Panc1 (cell line): ENCODE data around the gene MKLN1. TPM values are rescaled to one million over a fixed set of nuclear protein-coding genes. Genes with fewer than 3 reads are reported as not detected.

Experiments used
- ATAC-seq: fragments of 200-7000 bp; cut with Tn5 transposase; 2 replicates; pipeline ENCODE4 v1.9.1; 2020; ENCODE audit warnings: mild to moderate bottlenecking, moderate library complexity
- BruUV-seq: library from RNA; stranded (reverse); fragments of 400-500 nt; replicated peaks from 2 replicates; lab custom pipeline; 2021; lab: Mats Ljungman, UMichigan
- CTCF ChIA-PET: fragments of 300-600 bp; sonication (Branson Sonifier 250); formaldehyde crosslinking; loops from one replicate; lab custom pipeline; 2022; ENCODE audit warnings: antibody characterized with exemption; lab: Charles Lee
- POLR2A ChIA-PET: fragments of 300-600 bp; sonication (Branson Sonifier 250); formaldehyde crosslinking; loops from one replicate; lab custom pipeline; 2022; ENCODE audit warnings: antibody characterized with exemption; lab: Charles Lee
- DNase-seq: peaks from one replicate; pipeline ENCODE4 v3.0.0-alpha.2; 2010; ENCODE audit warnings: low read depth, low spot score
- H3K27ac ChIP-seq: 2 replicates; pipeline ENCODE4 v1.5.1; 2011; ENCODE audit warnings: mild to moderate bottlenecking, low read length, inconsistent platforms
- H3K27me3 ChIP-seq: fragments of 200-500 bp; sonication (Bioruptor generic); 2 replicates; pipeline ENCODE4 v1.6.0; 2014; ENCODE audit warnings: low read length, inconsistent platforms; ENCODE audit not compliant: control insufficient read depth, insufficient read depth
- H3K36me3 ChIP-seq: fragments of 200-500 bp; sonication (Bioruptor generic); 2 replicates; pipeline ENCODE4 v1.5.1; 2014; ENCODE audit warnings: inconsistent platforms, mild to moderate bottlenecking, low read length, moderate library complexity; ENCODE audit not compliant: control insufficient read depth, insufficient read depth
- H3K4me1 ChIP-seq: 2 replicates; pipeline ENCODE4 v1.5.1; 2011; ENCODE audit warnings: inconsistent platforms, mild to moderate bottlenecking, low read length, moderate library complexity; ENCODE audit not compliant: control insufficient read depth, insufficient read depth
- H3K4me3 ChIP-seq, 2 experiments: 2 replicates each; pipeline ENCODE4 v1.5.1; 2011 to 2012; ENCODE audit warnings: low read depth in 2 of 2, low read length in 2 of 2, mild to moderate bottlenecking in 2 of 2, inconsistent platforms in 1 of 2, moderate library complexity in 1 of 2
- H3K9me3 ChIP-seq: fragments of 200-500 bp; sonication (Bioruptor generic); 2 replicates; pipeline ENCODE4 v1.5.1; 2014; ENCODE audit warnings: low read depth, mild to moderate bottlenecking, inconsistent platforms, low read length, moderate library complexity; ENCODE audit not compliant: control insufficient read depth, insufficient read depth
- CTCF ChIP-seq: fragments of 450-650 bp; IDR thresholded peaks from 2 replicates; pipeline ENCODE4 v1.5.1; 2017; ENCODE audit warnings: mild to moderate bottlenecking
- POLR2AphosphoS5 ChIP-seq: IDR thresholded peaks from 2 replicates; pipeline ENCODE4 v1.6.1; 2012; ENCODE audit warnings: mild to moderate bottlenecking, low read depth, low read length, moderate library complexity
- SIN3A ChIP-seq: IDR thresholded peaks from 2 replicates; pipeline ENCODE4 v1.6.1; 2012; ENCODE audit warnings: low read depth, mild to moderate bottlenecking, low read length, moderate library complexity, borderline replicate concordance; ENCODE audit not compliant: insufficient read depth
- TCF7L2 ChIP-seq: IDR thresholded peaks from 2 replicates; pipeline ENCODE4 v1.6.1; 2011; ENCODE audit warnings: mild to moderate bottlenecking, low read depth, low read length, inconsistent platforms
- in situ Hi-C: cut with HindIII; loops from 2 replicates; pipeline ENCODE4 v1.10.0; 2016; ENCODE audit warnings: low sequenced_read_pairs, low pct_unique_long_range_greater_than_20kb
- intact Hi-C: fragments of 100-400 bp; cut with micrococcal nuclease; formaldehyde crosslinking; loops from one replicate; pipeline ENCODE4 v1.10.0; 2022; ENCODE audit not compliant: unreplicated experiment
- total RNA-seq: library from RNA; stranded (reverse); gene quantifications from one replicate; pipeline ENCODE4 v1.2.1, GENCODE V29; 2021; ENCODE audit not compliant: unreplicated experiment
- TF ChIP-seq, protein P1 (sequence below), 2 experiments: IDR thresholded peaks; 2 replicates each; pipeline ENCODE4 v1.6.1; 2011 to 2012; ENCODE audit warnings: low read depth in 2 of 2, control low read depth in 1 of 2, low read length in 1 of 2, mild to moderate bottlenecking in 1 of 2, moderate library complexity in 1 of 2; ENCODE audit not compliant: insufficient read depth in 1 of 2

The MKLN1 gene
- total RNA-seq, 1 experiment from 2014 or later = 46.4 TPM

DNA sequence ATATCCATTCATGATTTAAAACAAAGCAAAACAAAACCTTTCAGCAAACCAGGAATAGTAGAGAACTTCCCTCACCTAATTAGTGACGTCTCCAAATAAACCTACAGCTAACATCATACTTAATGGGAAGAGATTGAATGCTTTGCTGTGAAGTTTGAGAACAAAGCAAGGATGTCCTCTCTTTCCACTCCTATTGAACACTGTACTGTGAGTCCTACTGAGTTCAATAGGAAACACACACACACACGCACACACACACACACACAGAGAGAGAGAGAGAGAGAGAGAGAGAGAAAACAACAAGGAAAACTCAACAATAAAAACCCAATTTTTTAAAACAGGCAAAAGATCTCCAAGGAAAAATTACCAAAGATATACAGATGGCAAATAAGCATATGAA, 196.4 kb downstream of the MKLN1 start:
- Histone ChIP-seq H3K9me3 (no peaks in the 10 kb centered on the region), H3K4me1 (no peaks in the 10 kb centered on the region), H3K27ac (no peak overlapping the region), H3K36me3 (no peaks in the 10 kb centered on the region), H3K27me3 (no peaks in the 10 kb centered on the region), H3K4me3 (no peak overlapping the region)
- BruUV-seq = no TSS peak
- ChIA-PET POLR2A (no interaction called here), CTCF (interaction anchor here (0.6 kb wide), 1 partner anchor 23 kb away, joined by 3 read pairs; no protein-coding TSS in a partner anchor)
- ATAC-seq (no peak), DNase-seq (no peak)
- in situ Hi-C loops = no loop called here
- intact Hi-C loops = no loop called here
- no peak for TF ChIP-seq SIN3A
- TF ChIP-seq POLR2AphosphoS5 = no peak
- TF ChIP-seq CTCF = no peak
- TF ChIP-seq TCF7L2 = no peak
- TF ChIP-seq, protein P1, sequence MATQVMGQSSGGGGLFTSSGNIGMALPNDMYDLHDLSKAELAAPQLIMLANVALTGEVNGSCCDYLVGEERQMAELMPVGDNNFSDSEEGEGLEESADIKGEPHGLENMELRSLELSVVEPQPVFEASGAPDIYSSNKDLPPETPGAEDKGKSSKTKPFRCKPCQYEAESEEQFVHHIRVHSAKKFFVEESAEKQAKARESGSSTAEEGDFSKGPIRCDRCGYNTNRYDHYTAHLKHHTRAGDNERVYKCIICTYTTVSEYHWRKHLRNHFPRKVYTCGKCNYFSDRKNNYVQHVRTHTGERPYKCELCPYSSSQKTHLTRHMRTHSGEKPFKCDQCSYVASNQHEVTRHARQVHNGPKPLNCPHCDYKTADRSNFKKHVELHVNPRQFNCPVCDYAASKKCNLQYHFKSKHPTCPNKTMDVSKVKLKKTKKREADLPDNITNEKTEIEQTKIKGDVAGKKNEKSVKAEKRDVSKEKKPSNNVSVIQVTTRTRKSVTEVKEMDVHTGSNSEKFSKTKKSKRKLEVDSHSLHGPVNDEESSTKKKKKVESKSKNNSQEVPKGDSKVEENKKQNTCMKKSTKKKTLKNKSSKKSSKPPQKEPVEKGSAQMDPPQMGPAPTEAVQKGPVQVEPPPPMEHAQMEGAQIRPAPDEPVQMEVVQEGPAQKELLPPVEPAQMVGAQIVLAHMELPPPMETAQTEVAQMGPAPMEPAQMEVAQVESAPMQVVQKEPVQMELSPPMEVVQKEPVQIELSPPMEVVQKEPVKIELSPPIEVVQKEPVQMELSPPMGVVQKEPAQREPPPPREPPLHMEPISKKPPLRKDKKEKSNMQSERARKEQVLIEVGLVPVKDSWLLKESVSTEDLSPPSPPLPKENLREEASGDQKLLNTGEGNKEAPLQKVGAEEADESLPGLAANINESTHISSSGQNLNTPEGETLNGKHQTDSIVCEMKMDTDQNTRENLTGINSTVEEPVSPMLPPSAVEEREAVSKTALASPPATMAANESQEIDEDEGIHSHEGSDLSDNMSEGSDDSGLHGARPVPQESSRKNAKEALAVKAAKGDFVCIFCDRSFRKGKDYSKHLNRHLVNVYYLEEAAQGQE (IDR thresholded peaks at IDR 0.05; ENCODE audit: insufficient read depth in 1 of 2, low read depth in 2 of 2, low read length in 1 of 2) = no peak

DNA sequence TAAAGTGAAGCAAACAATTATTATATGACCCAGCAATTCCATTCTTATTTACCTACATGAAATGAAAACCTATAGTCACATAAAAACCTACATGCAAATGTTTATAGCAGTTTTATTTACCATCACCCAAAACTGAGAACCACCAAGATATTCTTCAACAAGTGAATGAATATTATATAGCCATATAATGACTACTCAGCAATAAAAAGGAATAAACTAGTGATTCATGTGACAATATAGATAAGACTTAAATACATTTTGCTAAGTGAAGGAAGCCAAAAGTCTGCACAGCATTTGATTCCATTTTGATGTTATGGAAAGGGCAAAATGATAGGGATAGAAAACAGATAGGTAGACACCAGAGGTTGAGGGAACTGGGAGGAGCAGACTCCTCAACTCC, 197.0 kb downstream of the MKLN1 start:
- intact Hi-C loops (no loop called here), in situ Hi-C loops (no loop called here)
- H3K4me3 ChIP-seq = no peak overlapping the region
- H3K9me3 ChIP-seq = no peaks in the 10 kb centered on the region
- DNase-seq (no peak), ATAC-seq (no peak)
- BruUV-seq = no TSS peak
- H3K36me3 ChIP-seq = no peaks in the 10 kb centered on the region
- TF ChIP-seq, protein P1 (IDR thresholded peaks at IDR 0.05; ENCODE audit: insufficient read depth in 1 of 2, low read depth in 2 of 2, low read length in 1 of 2) = no peak
- TF ChIP-seq POLR2AphosphoS5 (no peak), TCF7L2 (no peak), SIN3A (no peak), CTCF (no peak)
- H3K27me3 ChIP-seq = no peaks in the 10 kb centered on the region
- ChIA-PET CTCF (no interaction called here), POLR2A (no interaction called here)
- H3K4me1 ChIP-seq = no peaks in the 10 kb centered on the region
- no peak overlapping the region for H3K27ac ChIP-seq
